Measurements from ENCODE around the gene PGM1. TPM values are rescaled to one million over a fixed set of nuclear protein-coding genes. Genes with fewer than 3 reads are reported as not detected.

Gene PGM1
- total and polyA plus RNA-seq, 10 of the 15 experiments (the other 5 are each of a cell fraction or from before 2014, with no cell fraction given): 22.5 to 72.6 (median 50.8) TPM

DNA sequence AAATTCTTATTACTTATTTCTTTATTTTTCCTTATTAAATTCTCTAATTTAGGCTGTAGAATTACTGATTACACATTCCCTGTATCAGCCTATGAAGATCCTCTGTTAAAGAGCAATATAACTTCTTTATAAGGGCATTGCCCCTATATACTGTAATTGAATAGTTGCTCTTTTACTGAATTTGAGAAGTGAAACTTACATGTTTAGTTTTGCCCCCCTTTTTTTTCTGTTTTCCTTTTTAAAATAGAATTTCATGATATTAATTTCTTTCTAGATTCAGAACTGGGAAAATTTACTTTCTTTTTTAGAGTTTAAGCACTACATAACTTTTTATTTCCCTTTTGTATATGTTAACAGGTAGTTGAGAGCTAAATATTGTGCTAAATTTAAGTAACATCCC is 29.5 kb upstream of the PGM1 start (continued):
- TF ChIP-seq REST (IDR thresholded peaks at IDR 0.05; ENCODE audit: low read depth, low read length): no peak
- TF ChIP-seq ATF2 (IDR thresholded peaks at IDR 0.05; ENCODE audit: low read length): peak; percentile 30; the same call in 1 of the 2 replicates
- TF ChIP-seq ZNF274 (IDR thresholded peaks at IDR 0.05; ENCODE audit: insufficient read depth, insufficient read length): no peak
- peak in 1 of 2 experiments; percentile 41; a peak in 1 of 4 replicates for TF ChIP-seq EP300 (IDR thresholded peaks at IDR 0.05; ENCODE audit: borderline replicate concordance in 1 of 2, control insufficient read depth in 1 of 2, low read depth in 2 of 2, low read length in 2 of 2)
- TF ChIP-seq, protein P1, sequence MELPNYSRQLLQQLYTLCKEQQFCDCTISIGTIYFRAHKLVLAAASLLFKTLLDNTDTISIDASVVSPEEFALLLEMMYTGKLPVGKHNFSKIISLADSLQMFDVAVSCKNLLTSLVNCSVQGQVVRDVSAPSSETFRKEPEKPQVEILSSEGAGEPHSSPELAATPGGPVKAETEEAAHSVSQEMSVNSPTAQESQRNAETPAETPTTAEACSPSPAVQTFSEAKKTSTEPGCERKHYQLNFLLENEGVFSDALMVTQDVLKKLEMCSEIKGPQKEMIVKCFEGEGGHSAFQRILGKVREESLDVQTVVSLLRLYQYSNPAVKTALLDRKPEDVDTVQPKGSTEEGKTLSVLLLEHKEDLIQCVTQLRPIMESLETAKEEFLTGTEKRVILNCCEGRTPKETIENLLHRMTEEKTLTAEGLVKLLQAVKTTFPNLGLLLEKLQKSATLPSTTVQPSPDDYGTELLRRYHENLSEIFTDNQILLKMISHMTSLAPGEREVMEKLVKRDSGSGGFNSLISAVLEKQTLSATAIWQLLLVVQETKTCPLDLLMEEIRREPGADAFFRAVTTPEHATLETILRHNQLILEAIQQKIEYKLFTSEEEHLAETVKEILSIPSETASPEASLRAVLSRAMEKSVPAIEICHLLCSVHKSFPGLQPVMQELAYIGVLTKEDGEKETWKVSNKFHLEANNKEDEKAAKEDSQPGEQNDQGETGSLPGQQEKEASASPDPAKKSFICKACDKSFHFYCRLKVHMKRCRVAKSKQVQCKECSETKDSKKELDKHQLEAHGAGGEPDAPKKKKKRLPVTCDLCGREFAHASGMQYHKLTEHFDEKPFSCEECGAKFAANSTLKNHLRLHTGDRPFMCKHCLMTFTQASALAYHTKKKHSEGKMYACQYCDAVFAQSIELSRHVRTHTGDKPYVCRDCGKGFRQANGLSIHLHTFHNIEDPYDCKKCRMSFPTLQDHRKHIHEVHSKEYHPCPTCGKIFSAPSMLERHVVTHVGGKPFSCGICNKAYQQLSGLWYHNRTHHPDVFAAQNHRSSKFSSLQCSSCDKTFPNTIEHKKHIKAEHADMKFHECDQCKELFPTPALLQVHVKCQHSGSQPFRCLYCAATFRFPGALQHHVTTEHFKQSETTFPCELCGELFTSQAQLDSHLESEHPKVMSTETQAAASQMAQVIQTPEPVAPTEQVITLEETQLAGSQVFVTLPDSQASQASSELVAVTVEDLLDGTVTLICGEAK (IDR thresholded peaks at IDR 0.05; ENCODE audit: borderline replicate concordance): no peak
- TF ChIP-seq FOXK2 (IDR thresholded peaks at IDR 0.05): no peak
- 0 out of 2 replicates have a peak, but pooled peaks have one; percentile 25 for TF ChIP-seq MXI1 (IDR thresholded peaks at IDR 0.05; ENCODE audit: low read depth, low read length)
- TF ChIP-seq YBX1 (IDR thresholded peaks at IDR 0.05): no peak
- TF ChIP-seq, protein P2, sequence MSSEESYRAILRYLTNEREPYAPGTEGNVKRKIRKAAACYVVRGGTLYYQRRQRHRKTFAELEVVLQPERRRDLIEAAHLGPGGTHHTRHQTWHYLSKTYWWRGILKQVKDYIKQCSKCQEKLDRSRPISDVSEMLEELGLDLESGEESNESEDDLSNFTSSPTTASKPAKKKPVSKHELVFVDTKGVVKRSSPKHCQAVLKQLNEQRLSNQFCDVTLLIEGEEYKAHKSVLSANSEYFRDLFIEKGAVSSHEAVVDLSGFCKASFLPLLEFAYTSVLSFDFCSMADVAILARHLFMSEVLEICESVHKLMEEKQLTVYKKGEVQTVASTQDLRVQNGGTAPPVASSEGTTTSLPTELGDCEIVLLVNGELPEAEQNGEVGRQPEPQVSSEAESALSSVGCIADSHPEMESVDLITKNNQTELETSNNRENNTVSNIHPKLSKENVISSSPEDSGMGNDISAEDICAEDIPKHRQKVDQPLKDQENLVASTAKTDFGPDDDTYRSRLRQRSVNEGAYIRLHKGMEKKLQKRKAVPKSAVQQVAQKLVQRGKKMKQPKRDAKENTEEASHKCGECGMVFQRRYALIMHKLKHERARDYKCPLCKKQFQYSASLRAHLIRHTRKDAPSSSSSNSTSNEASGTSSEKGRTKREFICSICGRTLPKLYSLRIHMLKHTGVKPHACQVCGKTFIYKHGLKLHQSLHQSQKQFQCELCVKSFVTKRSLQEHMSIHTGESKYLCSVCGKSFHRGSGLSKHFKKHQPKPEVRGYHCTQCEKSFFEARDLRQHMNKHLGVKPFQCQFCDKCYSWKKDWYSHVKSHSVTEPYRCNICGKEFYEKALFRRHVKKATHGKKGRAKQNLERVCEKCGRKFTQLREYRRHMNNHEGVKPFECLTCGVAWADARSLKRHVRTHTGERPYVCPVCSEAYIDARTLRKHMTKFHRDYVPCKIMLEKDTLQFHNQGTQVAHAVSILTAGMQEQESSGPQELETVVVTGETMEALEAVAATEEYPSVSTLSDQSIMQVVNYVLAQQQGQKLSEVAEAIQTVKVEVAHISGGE (CRISPR knock-in tag; IDR thresholded peaks at IDR 0.05): no peak
- TF ChIP-seq CREB1 (IDR thresholded peaks at IDR 0.05; ENCODE audit: low read depth): no peak
- TF ChIP-seq, protein P3, sequence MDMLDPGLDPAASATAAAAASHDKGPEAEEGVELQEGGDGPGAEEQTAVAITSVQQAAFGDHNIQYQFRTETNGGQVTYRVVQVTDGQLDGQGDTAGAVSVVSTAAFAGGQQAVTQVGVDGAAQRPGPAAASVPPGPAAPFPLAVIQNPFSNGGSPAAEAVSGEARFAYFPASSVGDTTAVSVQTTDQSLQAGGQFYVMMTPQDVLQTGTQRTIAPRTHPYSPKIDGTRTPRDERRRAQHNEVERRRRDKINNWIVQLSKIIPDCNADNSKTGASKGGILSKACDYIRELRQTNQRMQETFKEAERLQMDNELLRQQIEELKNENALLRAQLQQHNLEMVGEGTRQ (IDR thresholded peaks at IDR 0.05; ENCODE audit: borderline replicate concordance, low read depth, low read length): no peak
- TF ChIP-seq RELA (IDR thresholded peaks at IDR 0.05; ENCODE audit: borderline replicate concordance, partially characterized antibody): no peak
- TF ChIP-seq NFIC (IDR thresholded peaks at IDR 0.05; ENCODE audit: low read depth, low read length): peak; percentile 78
- no peak for TF ChIP-seq TCF12 (IDR thresholded peaks at IDR 0.05; ENCODE audit: low read depth, low read length)
- TF ChIP-seq BRCA1 (IDR thresholded peaks at IDR 0.05; ENCODE audit: low read depth, low read length): no peak
- no peak for TF ChIP-seq MTA3 (IDR thresholded peaks at IDR 0.05; ENCODE audit: borderline replicate concordance, low read length)
- no peak for TF ChIP-seq SMAD5 (IDR thresholded peaks at IDR 0.05; ENCODE audit: low read depth)

Data from GM12878 (cell line).